ELF-1 (cell line): ENCODE data around the gene AP1G2.
"Not testable (repeated sequence)": the region's sequence is repeated elsewhere in the genome, so short reads cannot be mapped to it uniquely, and the experiment has no call there.

Source experiments
- DNase-seq: peaks from one replicate; pipeline ENCODE4 v3.0.0-alpha.2; 2016; ENCODE audit warnings: low read depth, low spot score

Gene AP1G2

GRCh38 chr14:23567186-23568020 is at the start of gene AP1G2:
Gene AP1G2, minus strand, starts transcription at chr14:23567791. Its CDS starts 477 bp downstream, at chr14:23567314.
- peak; percentile 94 for DNase-seq

- no peak for DNase-seq
These were observed 48.3 kb upstream of the AP1G2 start for GRCh38 chr14:23615856-23616255.

GRCh38 chr14:23614395-23614828 is 46.8 kb upstream of the AP1G2 start:
- no peak for DNase-seq

- DNase-seq, result no peak
These were observed 45.9 kb upstream of the AP1G2 start for GRCh38 chr14:23613242-23614070.

GRCh38 chr14:23612802-23613201 is 45.2 kb upstream of the AP1G2 start:
- DNase-seq, result no peak

- no peak for DNase-seq
These were observed 44.8 kb upstream of the AP1G2 start for GRCh38 chr14:23612354-23612732.

- DNase-seq, result no peak
These were observed 43.3 kb upstream of the AP1G2 start for GRCh38 chr14:23610815-23611289.

- no peak for DNase-seq
These were observed 42.7 kb upstream of the AP1G2 start for GRCh38 chr14:23610090-23610814.

- not testable (repeated sequence) for DNase-seq
These were observed 42.0 kb upstream of the AP1G2 start for GRCh38 chr14:23609411-23610089.

GRCh38 chr14:23609001-23609400 is 41.4 kb upstream of the AP1G2 start:
- DNase-seq, result no peak

GRCh38 chr14:23608454-23608853 is 40.9 kb upstream of the AP1G2 start:
- DNase-seq, result no peak

GRCh38 chr14:23605931-23606585 is 38.5 kb upstream of the AP1G2 start:
- no peak for DNase-seq

- no peak for DNase-seq
These were observed 37.1 kb upstream of the AP1G2 start for GRCh38 chr14:23604675-23605170.

- no peak for DNase-seq
These were observed 36.6 kb upstream of the AP1G2 start for GRCh38 chr14:23604148-23604547.

- no peak for DNase-seq
These were observed 35.5 kb upstream of the AP1G2 start for GRCh38 chr14:23603103-23603502.

- DNase-seq, result no peak
These were observed 34.8 kb upstream of the AP1G2 start for GRCh38 chr14:23602181-23603095.

GRCh38 chr14:23601845-23602180 is 34.2 kb upstream of the AP1G2 start:
- no peak for DNase-seq

- no peak for DNase-seq
These were observed 33.8 kb upstream of the AP1G2 start for GRCh38 chr14:23601424-23601823.

- no peak for DNase-seq
These were observed 33.2 kb upstream of the AP1G2 start for GRCh38 chr14:23600806-23601205.

GRCh38 chr14:23600322-23600707 is 32.7 kb upstream of the AP1G2 start:
- no peak for DNase-seq
